ENCODE results near the gene PRSS2. TPM values are rescaled to one million over a fixed set of nuclear protein-coding genes. Genes with fewer than 3 reads are reported as not detected.
"Not testable (repeated sequence)": the region's sequence is repeated elsewhere in the genome, so short reads cannot be mapped to it uniquely, and the experiment has no call there.

PRSS2 gene
- total RNA-seq, 4 donors from 2014 or later: 1.2 TPM; not detected in 3

GRCh38 chr7:142759433-142759832, 11.3 kb upstream of the PRSS2 start:
- WGBS, 2 donors: 95 to 96% methylated on average over 1 of the region's 1 CpG
- peak in 1 of 2 donors; percentile 50 for DNase-seq (ENCODE audit: low spot score in 2 of 2)
- intact Hi-C loops (cut with DNase I; ENCODE audit: low total_unique reads): no loop called here

GRCh38 chr7:142760071-142760642, 10.6 kb upstream of the PRSS2 start:
- intact Hi-C loops (cut with DNase I; ENCODE audit: low total_unique reads): no loop called here
- 73 to 74% methylated on average over 5 of the region's 5 CpGs for WGBS, 2 donors
- DNase-seq (ENCODE audit: low spot score in 2 of 2): peak in 1 of 2 donors; percentile 32
- H3K4me3 ChIP-seq (ENCODE audit: low read depth, poor library complexity, severe bottlenecking): no peak overlapping the region
- TF ChIP-seq, protein P1, sequence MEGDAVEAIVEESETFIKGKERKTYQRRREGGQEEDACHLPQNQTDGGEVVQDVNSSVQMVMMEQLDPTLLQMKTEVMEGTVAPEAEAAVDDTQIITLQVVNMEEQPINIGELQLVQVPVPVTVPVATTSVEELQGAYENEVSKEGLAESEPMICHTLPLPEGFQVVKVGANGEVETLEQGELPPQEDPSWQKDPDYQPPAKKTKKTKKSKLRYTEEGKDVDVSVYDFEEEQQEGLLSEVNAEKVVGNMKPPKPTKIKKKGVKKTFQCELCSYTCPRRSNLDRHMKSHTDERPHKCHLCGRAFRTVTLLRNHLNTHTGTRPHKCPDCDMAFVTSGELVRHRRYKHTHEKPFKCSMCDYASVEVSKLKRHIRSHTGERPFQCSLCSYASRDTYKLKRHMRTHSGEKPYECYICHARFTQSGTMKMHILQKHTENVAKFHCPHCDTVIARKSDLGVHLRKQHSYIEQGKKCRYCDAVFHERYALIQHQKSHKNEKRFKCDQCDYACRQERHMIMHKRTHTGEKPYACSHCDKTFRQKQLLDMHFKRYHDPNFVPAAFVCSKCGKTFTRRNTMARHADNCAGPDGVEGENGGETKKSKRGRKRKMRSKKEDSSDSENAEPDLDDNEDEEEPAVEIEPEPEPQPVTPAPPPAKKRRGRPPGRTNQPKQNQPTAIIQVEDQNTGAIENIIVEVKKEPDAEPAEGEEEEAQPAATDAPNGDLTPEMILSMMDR (IDR thresholded peaks at IDR 0.05): no peak
- TF ChIP-seq POLR2A (IDR thresholded peaks at IDR 0.05): no peak

More at GRCh38 chr7:142759433-142759832, 11.3 kb upstream of the PRSS2 start:
- TF ChIP-seq POLR2A (IDR thresholded peaks at IDR 0.05): no peak
- TF ChIP-seq, protein P1 (IDR thresholded peaks at IDR 0.05): no peak
- H3K4me3 ChIP-seq (ENCODE audit: low read depth, poor library complexity, severe bottlenecking): no peak overlapping the region

DNA sequence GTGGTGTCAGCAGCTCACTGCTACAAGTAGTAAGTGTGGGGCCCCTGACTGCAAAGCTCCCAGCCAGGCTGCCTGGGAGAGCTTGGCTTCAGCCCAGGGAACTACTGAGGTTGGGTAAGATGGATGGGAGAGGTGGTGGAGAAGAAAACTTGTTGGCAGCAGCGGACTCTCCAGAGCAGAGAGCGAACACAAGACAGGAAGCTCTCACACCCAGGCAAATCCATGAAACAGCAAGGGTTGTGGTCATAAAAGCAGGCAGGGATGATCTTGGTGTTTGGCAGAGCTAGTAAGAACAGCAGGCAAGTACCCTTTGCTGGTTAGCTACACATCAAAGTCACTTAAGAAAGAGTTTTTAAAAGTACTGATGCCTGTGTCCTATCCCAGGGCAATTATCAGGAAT, 9.2 kb upstream of the PRSS2 start:
- 43 to 70% methylated on average over 2 of the region's 2 CpGs for WGBS, 2 donors
- DNase-seq (ENCODE audit: low spot score in 2 of 2): peak in 1 of 2 donors; percentile 46
- H3K4me3 ChIP-seq (ENCODE audit: low read depth, poor library complexity, severe bottlenecking); intact Hi-C loops (cut with DNase I; ENCODE audit: low total_unique reads): not testable (repeated sequence)

- intact Hi-C loops (cut with DNase I; ENCODE audit: low total_unique reads): no loop called here
- H3K4me3 ChIP-seq (ENCODE audit: low read depth, poor library complexity, severe bottlenecking): no peak overlapping the region
- no peak for TF ChIP-seq POLR2A (IDR thresholded peaks at IDR 0.05)
- TF ChIP-seq, protein P1 (IDR thresholded peaks at IDR 0.05): no peak
- WGBS, 2 donors: 89 to 93% methylated on average over 1 of the region's 1 CpG
- DNase-seq (ENCODE audit: low spot score in 2 of 2): peak in 1 of 2 donors; percentile 40
These were observed 8.7 kb upstream of the PRSS2 start for GRCh38 chr7:142762104-142762503.

DNA sequence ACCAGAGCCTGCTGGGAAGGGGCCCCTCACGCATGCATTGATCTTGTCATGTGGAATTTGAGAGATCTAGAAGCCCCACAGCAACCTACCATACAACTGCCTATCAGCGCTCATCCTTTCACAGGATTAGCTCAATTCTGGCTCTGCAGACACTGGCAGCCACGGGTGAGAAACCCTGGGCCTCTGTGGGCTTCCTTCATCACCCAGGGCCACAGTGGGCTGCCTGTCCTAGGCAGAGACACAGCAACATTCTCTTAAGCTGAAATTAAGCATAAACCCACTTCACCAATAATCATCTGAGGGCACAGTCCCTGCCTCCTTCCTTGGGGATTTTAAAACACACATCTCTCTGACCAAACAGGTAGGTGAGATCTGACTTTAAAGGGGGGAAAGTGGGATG, 3.3 kb upstream of the PRSS2 start:
- WGBS, 2 donors: 75 to 78% methylated on average over 3 of the region's 3 CpGs
- no peak for DNase-seq (ENCODE audit: low spot score in 2 of 2)
- no peak for TF ChIP-seq POLR2A (IDR thresholded peaks at IDR 0.05)
- TF ChIP-seq, protein P1 (IDR thresholded peaks at IDR 0.05): no peak
- no peak overlapping the region for H3K4me3 ChIP-seq (ENCODE audit: low read depth, poor library complexity, severe bottlenecking)
- intact Hi-C loops (cut with DNase I; ENCODE audit: low total_unique reads): no loop called here

DNA sequence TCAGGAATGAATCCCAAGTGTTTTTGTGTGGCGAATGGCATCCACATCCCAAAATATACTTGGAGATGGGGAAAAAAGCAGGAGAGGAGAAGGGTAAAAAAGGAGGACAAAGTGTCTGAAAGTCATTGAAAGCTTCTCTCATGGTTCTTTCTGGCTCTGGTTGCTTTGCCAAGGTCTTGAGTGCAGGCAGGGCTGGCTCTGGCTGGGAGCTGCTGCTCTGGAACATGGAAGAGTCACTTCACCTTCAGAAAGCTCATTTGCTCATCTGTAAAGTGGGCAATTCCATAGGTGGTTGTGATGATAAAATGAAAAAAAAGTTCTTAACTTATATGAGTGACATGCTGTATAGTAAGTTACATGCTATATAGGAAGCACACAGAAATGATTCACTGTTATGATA, 2.9 kb upstream of the PRSS2 start:
- no peak for DNase-seq (ENCODE audit: low spot score in 2 of 2)
- 80 to 88% methylated on average over 1 of the region's 1 CpG for WGBS, 2 donors
- intact Hi-C loops (cut with DNase I; ENCODE audit: low total_unique reads): no loop called here
- no peak for TF ChIP-seq POLR2A (IDR thresholded peaks at IDR 0.05)
- TF ChIP-seq, protein P1 (IDR thresholded peaks at IDR 0.05): no peak
- H3K4me3 ChIP-seq (ENCODE audit: low read depth, poor library complexity, severe bottlenecking): no peak overlapping the region

- DNase-seq (ENCODE audit: low spot score in 2 of 2); intact Hi-C loops (cut with DNase I; ENCODE audit: low total_unique reads); H3K4me3 ChIP-seq (ENCODE audit: low read depth, poor library complexity, severe bottlenecking): not testable (repeated sequence)
- 73 to 78% methylated on average over 3 of the region's 3 CpGs for WGBS, 2 donors
These were observed 1.9 kb upstream of the PRSS2 start for GRCh38 chr7:142768885-142769284.

Data from lower leg skin (tissue), 4 donors.